ENCODE measurements around the gene SMIM15. TPM values are rescaled to one million over a fixed set of nuclear protein-coding genes. Genes with fewer than 3 reads are reported as not detected.

SMIM15 gene
- total and polyA plus RNA-seq, 7 donors = 7.0 to 48.7 (median 16.2) TPM

DNA sequence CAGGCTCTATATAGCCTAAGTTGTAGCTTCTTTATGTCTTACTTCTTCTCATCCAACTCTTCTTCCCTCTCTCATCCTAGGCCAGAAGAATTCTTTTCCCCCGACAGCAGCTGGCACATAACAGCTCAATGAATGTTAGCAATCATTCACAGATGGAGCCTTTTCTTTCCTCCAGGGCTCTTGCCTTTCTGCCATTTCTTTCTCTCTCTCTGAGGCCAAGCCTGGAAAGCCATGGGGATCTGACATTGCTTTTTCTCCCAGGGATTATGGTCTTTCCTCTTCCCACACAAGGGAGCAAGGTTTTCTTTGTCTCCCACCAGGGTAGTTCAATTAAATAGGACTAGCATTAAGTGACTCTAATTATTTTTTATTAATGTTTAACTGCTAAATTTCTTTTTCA lies 20.5 kb downstream of the SMIM15 start:
- WGBS, 3 donors = 19 to 33% (median 20%) methylated on average over 1 of the region's 1 CpG
- no peak for DNase-seq
- Histone ChIP-seq H3K27me3 (ENCODE audit: insufficient read depth in 3 of 3, low read length in 2 of 3) (no peaks in the 10 kb centered on the region), H3K27ac (no peak overlapping the region), H3K36me3 (ENCODE audit: insufficient read depth in 1 of 2, low read depth in 1 of 2) (no peaks in the 10 kb centered on the region), H3K9me3 (no peaks in the 10 kb centered on the region), H3K4me1 (no peaks in the 10 kb centered on the region), H3K4me3 (no peak overlapping the region)
- intact Hi-C loops (cut with DNase I) = no loop called here
- TF ChIP-seq, protein P1, sequence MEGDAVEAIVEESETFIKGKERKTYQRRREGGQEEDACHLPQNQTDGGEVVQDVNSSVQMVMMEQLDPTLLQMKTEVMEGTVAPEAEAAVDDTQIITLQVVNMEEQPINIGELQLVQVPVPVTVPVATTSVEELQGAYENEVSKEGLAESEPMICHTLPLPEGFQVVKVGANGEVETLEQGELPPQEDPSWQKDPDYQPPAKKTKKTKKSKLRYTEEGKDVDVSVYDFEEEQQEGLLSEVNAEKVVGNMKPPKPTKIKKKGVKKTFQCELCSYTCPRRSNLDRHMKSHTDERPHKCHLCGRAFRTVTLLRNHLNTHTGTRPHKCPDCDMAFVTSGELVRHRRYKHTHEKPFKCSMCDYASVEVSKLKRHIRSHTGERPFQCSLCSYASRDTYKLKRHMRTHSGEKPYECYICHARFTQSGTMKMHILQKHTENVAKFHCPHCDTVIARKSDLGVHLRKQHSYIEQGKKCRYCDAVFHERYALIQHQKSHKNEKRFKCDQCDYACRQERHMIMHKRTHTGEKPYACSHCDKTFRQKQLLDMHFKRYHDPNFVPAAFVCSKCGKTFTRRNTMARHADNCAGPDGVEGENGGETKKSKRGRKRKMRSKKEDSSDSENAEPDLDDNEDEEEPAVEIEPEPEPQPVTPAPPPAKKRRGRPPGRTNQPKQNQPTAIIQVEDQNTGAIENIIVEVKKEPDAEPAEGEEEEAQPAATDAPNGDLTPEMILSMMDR (IDR thresholded peaks at IDR 0.05) = no peak
- no peak for ATAC-seq

GRCh38 chr5:61139931-61140330 lies 22.3 kb downstream of the SMIM15 start:
- TF ChIP-seq, protein P1 (IDR thresholded peaks at IDR 0.05) = no peak
- intact Hi-C loops (cut with DNase I) = no loop called here

DNA sequence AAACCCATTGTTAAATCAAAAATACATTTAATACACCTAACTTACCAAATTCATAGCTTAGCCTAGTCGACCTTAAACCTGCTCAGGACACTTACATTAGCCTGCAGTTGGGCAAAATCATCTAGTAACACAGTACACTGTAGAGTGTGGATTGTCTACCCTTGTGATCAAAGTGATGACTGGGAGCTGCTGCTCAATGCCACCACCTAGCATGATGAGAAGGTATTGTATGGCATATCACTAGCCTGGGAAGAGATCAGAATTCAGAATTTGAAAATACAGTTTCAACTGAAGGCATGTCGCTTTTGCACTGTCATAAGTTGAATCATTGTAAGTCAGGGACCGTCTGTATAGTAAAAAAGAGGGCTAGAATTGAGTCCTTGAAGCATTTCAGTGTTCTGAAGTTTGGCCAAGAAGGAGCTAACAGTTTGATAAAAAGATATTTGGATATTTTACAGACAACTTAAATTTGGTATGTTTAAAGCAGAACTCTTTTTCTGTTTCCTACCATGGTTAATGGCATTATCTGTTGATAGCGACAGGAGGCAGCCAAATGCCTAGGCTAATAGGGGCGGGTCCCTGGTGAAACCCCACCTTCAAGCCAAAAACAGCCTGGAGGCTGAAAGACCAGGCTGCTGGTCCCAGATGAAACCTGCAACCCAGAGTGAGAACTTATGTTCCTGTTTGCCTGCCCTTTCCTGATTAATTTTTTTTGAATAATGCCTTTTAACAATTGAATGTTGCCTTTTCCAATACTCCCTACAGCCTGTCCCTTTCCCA lies 23.0 kb downstream of the SMIM15 start:
- Histone ChIP-seq H3K36me3 (ENCODE audit: insufficient read depth in 1 of 2, low read depth in 1 of 2) (no peaks in the 10 kb centered on the region), H3K9me3 (no peaks in the 10 kb centered on the region), H3K4me3 (no peak overlapping the region), H3K27ac (no peak overlapping the region), H3K27me3 (ENCODE audit: insufficient read depth in 3 of 3, low read length in 2 of 3) (no peaks in the 10 kb centered on the region), H3K4me1 (no peaks in the 10 kb centered on the region)
- no peak for DNase-seq
- ATAC-seq = no peak
- 82% methylated on average over 5 of the region's 5 CpGs for WGBS, 3 donors
- TF ChIP-seq, protein P1 (IDR thresholded peaks at IDR 0.05) = no peak
- intact Hi-C loops (cut with DNase I) = no loop called here

More at GRCh38 chr5:61139931-61140330, 22.3 kb downstream of the SMIM15 start:
- no peak overlapping the region for H3K4me3 ChIP-seq
- no peak for DNase-seq
- H3K27ac ChIP-seq = no peak overlapping the region
- no peaks in the 10 kb centered on the region for H3K36me3 ChIP-seq (ENCODE audit: insufficient read depth in 1 of 2, low read depth in 1 of 2)
- WGBS, 3 donors = 94 to 97% (median 94%) methylated on average over 4 of the region's 4 CpGs
- no peaks in the 10 kb centered on the region for H3K9me3 ChIP-seq
- H3K4me1 ChIP-seq = no peaks in the 10 kb centered on the region
- no peaks in the 10 kb centered on the region for H3K27me3 ChIP-seq (ENCODE audit: insufficient read depth in 3 of 3, low read length in 2 of 3)
- no peak for ATAC-seq

DNA sequence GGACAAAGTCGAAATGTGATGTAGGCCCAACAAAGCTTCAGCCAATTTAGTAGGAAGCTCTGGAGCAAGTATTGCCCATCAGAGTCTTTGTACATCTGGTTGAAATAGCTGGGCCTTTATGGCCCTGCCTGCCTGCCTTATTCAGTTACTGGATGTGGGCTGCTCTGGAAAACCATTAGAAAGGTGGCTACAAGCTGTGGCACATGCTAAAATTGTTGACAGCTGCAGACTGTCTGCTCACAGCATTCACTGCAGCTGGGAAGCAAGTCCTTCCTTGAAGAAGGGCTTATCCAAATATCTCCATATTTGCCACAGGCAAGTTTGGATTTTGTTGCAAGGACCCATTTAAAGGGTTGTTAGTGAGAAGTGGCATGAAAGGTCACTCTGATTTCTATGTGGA lies 24.4 kb downstream of the SMIM15 start:
- WGBS, 3 donors = 93 to 96% (median 96%) methylated on average over 1 of the region's 1 CpG
- TF ChIP-seq, protein P1 (IDR thresholded peaks at IDR 0.05) = no peak
- H3K4me1 ChIP-seq = no peaks in the 10 kb centered on the region
- no peaks in the 10 kb centered on the region for H3K27me3 ChIP-seq (ENCODE audit: insufficient read depth in 3 of 3, low read length in 2 of 3)
- no peak overlapping the region for H3K4me3 ChIP-seq
- no peaks in the 10 kb centered on the region for H3K36me3 ChIP-seq (ENCODE audit: insufficient read depth in 1 of 2, low read depth in 1 of 2)
- H3K9me3 ChIP-seq = no peaks in the 10 kb centered on the region
- H3K27ac ChIP-seq = no peak overlapping the region
- no peak for DNase-seq
- intact Hi-C loops (cut with DNase I) = no loop called here
- no peak for ATAC-seq

DNA sequence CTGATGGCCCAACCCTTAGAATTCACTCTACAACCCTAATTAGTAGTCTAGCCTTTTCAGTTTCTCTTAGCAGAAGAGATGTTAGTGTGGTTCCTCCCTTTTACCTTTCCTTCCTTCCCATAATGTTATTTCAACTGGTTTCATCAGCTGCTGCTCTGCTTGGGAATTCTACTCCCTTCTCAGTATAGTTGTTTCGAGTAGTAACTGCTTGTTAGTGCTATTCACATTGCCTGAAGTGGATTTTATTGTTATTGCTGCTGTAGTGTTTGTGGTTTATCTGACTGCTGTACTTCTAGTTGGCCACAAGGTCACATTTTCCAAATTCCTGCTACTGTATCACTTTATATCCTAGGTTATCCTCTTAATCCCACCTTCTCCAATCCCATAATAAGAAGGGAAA lies 29.7 kb downstream of the SMIM15 start:
- no peaks in the 10 kb centered on the region for H3K4me1 ChIP-seq
- H3K27me3 ChIP-seq (ENCODE audit: insufficient read depth in 3 of 3, low read length in 2 of 3) = no peaks in the 10 kb centered on the region
- no peak overlapping the region for H3K27ac ChIP-seq
- ATAC-seq (no peak), DNase-seq (no peak)
- intact Hi-C loops (cut with DNase I) = no loop called here
- H3K4me3 ChIP-seq = no peak overlapping the region
- H3K36me3 ChIP-seq (ENCODE audit: insufficient read depth in 1 of 2, low read depth in 1 of 2) = no peaks in the 10 kb centered on the region
- 47 to 70% (median 69%) methylated on average over 1 of the region's 1 CpG for WGBS, 3 donors
- no peaks in the 10 kb centered on the region for H3K9me3 ChIP-seq
- TF ChIP-seq, protein P1 (IDR thresholded peaks at IDR 0.05) = no peak
